ENCODE measurements around the gene PCNX1.
"Not testable (repeated sequence)": the region's sequence is repeated elsewhere in the genome, so short reads cannot be mapped to it uniquely, and the experiment has no call there.

PCNX1 gene

GRCh38 chr14:70971560-70971959 is 64.3 kb downstream of the PCNX1 start:
- DNase-seq: no peak

GRCh38 chr14:70972107-70972976 is 65.1 kb downstream of the PCNX1 start:
- peak; percentile 68 for DNase-seq

GRCh38 chr14:70976591-70976990 is 69.3 kb downstream of the PCNX1 start:
- DNase-seq: no peak

GRCh38 chr14:70981000-70981952 is 74.0 kb downstream of the PCNX1 start:
- no peak for DNase-seq

GRCh38 chr14:70982200-70982599 is 74.9 kb downstream of the PCNX1 start:
- no peak for DNase-seq

- no peak for DNase-seq
Observed at GRCh38 chr14:70987041-70987440, 79.8 kb downstream of the PCNX1 start.

GRCh38 chr14:70988452-70988851 is 81.2 kb downstream of the PCNX1 start:
- DNase-seq: no peak

- no peak for DNase-seq
Observed at GRCh38 chr14:70993931-70994330, 86.7 kb downstream of the PCNX1 start.

- DNase-seq: no peak
Observed at GRCh38 chr14:70995211-70995610, 88.0 kb downstream of the PCNX1 start.

- no peak for DNase-seq
Observed at GRCh38 chr14:70995671-70996070, 88.4 kb downstream of the PCNX1 start.

GRCh38 chr14:70999117-70999516 is 91.9 kb downstream of the PCNX1 start:
- no peak for DNase-seq

- DNase-seq: no peak
Observed at GRCh38 chr14:71000091-71000490, 92.8 kb downstream of the PCNX1 start.

GRCh38 chr14:71001742-71002141 is 94.5 kb downstream of the PCNX1 start:
- DNase-seq: no peak

- no peak for DNase-seq
Observed at GRCh38 chr14:71003156-71003555, 95.9 kb downstream of the PCNX1 start.

GRCh38 chr14:71004481-71004880 is 97.2 kb downstream of the PCNX1 start:
- no peak for DNase-seq

GRCh38 chr14:71005076-71005475 is 97.8 kb downstream of the PCNX1 start:
- DNase-seq: no peak

- no peak for DNase-seq
Observed at GRCh38 chr14:71006200-71006563, 98.9 kb downstream of the PCNX1 start.

- no peak for DNase-seq
Observed at GRCh38 chr14:71011479-71011878, 104.2 kb downstream of the PCNX1 start.

GRCh38 chr14:71012888-71013287 is 105.6 kb downstream of the PCNX1 start:
- DNase-seq: no peak

GRCh38 chr14:71013551-71014192 is 106.4 kb downstream of the PCNX1 start:
- DNase-seq: no peak

- DNase-seq: not testable (repeated sequence)
Observed at GRCh38 chr14:71019917-71020316, 112.7 kb downstream of the PCNX1 start.

GRCh38 chr14:71021347-71022011 is 114.2 kb downstream of the PCNX1 start:
- DNase-seq: no peak
